Right ventricle myocardium inferior (tissue), 1 donor: ENCODE results near the gene TGFB1. TPM values are rescaled to one million over a fixed set of nuclear protein-coding genes. Genes with fewer than 3 reads are reported as not detected.
"Not testable (repeated sequence)": the region's sequence is repeated elsewhere in the genome, so short reads cannot be mapped to it uniquely, and the experiment has no call there.

ENCODE experiments used
- ATAC-seq: fragments of 200-7000 bp; cut with Tn5 transposase; one replicate; pipeline ENCODE4 v1.9.1; 2020; ENCODE audit warnings: mild to moderate bottlenecking, moderate library complexity
- DNase-seq: peaks from one replicate; pipeline ENCODE4 v3.0.0; 2021; ENCODE audit errors: missing footprints
- intact Hi-C: fragments of 100-400 bp; cut with DNase I; formaldehyde crosslinking; loops from one replicate; pipeline ENCODE4 v1.11.0; 2022
- total RNA-seq: library from RNA; stranded (reverse); fragmentation: NEBNext Ultra II Directional; extraction: Animal tissue kit (Norgen Biotek cat#: 25700); gene quantifications from one replicate; pipeline ENCODE4 v1.2.1, GENCODE V29; 2021
- donor health status: DM: no; HTN: yes; CAD: no; lungs with severe emphysema.

TGFB1 gene
- total RNA-seq, 1 donor from 2014 or later: 15.0 TPM

DNA sequence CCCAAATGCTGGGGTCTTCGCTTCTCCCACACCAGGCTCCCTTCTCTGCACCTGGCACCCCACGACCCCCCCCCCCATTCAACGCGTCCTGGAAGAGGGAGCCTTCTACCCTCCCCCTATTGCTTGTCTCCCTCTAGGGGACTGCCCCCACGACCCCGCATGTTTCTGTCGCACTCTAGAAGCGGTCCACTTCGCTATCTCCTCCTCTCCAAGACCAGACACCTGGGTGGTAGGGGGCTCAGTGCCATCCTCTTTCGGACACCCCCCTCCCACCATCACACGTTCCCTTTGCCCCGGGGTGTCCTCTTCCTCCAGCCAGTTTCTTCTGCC, 1.5 kb downstream of the TGFB1 start:
- intact Hi-C loops: loop anchor here (5.0 kb wide), 1 partner anchor 150 kb away; no protein-coding TSS in a partner anchor
- ATAC-seq: no peak
- DNase-seq: no peak

DNA sequence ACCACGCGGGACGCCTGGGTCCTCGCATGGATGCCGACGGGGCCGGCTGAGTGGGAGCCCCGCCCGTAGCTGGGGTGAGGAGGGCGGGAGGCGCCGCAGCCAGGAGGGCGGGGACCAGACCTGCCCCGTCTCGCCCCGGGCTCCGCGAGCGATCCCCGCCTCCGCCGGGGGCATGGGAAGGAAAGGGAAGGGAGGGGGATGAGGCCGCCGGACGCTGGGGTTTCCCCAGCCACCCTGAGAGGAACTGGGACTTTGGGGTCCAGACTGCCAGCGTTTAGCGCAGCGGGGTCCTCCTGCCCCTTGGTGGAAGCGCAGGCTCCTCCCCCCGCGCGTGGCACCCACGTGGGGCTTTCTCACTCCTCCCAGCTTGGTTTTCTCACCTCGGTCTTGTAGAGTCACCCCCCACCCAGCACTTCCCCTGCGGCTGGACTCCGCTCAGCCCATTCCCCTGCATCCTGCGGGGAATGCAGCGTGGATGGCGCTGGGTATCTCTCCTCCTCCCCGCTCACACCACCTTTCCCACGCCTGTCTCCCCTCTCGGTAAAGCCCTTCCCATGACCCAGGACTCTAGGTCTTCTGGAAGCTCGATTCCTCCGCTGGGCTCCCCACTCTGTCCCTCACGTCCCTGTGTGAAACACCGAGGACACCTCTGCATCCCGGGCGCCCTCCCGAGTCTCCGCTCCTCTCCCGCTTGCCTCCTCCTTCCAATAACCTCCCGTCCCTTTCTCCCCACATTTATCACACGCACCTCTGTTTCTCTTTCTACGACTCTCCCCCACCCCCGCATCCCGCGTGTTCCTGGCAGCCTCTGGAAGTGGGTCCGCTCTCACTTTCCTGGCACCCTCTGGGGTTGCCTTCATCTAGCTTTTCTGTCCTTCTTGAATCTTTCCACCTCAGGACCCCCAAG, 2.1 kb downstream of the TGFB1 start:
- intact Hi-C loops: loop anchor here (1.0 to 5.0 kb wide), 3 partner anchors 26 to 149 kb away; partner anchors contain the start of gene CCDC97
- DNase-seq (peak; percentile 91), ATAC-seq (peak; percentile 60)

DNA sequence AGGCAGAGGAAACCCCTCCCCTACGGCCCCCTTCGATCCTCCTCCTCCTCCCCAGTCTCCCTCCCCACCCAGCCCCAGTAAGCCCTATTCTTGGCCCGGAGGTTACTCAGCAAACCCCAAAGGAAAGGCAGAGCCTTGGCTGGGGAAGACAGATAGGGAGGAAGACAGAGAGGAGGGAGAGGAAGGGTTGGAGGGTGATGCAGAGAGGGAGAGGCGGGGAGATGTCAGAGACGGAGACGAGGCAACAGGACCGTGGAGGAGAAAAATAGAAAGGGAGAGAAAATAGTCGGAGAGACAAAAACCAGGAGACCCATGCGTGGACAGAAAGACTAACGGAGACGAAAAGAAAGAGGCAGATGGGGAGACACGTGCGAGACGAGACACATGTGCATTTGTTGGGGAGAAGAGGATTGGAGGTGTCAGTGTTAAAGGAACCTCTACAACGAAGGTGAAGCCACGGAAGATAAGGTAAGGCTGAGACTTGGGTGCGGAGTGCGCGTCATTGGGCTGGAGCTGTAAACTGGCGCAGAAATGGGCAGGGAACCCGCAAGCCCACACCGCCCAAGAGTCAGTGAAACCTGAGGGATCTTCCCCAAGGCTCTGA, 2.9 kb downstream of the TGFB1 start:
- intact Hi-C loops: loop anchor here (1.0 to 5.0 kb wide), 3 partner anchors 26 to 149 kb away; partner anchors contain the start of gene CCDC97
- ATAC-seq: peak; percentile 17

DNA sequence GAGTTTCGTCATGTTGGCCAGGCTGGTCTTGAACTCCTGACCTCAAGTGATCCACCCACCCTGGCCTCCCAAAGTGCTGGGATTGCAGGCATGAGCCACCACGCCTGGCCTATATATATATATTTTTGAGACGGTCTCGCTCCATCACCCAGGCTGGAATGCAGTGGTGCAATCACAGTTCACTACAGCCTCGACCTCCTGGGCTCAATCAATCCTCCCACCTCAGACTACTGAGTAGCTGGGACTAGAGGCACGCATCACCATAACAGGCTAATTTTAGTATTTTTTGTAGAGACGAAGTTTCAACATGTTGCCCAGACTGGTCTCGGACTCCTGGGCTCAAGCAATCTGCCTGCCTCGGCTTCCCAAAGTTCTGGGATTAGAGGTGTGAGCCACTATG, 6.8 kb downstream of the TGFB1 start:
- intact Hi-C loops, ATAC-seq, DNase-seq: not testable (repeated sequence)

More for the DNA sequence above, 2.9 kb downstream of the TGFB1 start:
- no peak for DNase-seq

DNA sequence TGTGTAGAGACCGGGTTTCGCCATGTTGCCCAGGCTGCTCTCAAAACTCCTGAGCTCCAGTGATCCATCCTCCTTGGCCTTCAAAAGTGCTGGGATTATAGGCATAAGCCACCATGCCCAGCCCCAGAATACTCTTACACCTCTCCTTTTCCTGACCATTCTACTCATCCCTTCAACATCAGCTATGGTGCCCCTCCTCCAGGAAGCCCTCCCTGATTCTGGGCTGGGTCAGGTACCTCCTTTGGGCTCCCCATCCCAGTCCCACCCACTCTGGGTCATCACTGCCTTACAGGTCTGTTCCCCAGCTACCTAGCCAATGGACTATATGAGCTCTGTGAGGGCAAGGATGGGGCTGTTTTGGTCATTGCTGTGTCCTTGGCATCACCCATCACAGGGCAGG, 9.6 kb downstream of the TGFB1 start:
- no peak for ATAC-seq
- no peak for DNase-seq
- intact Hi-C loops: no loop called here

DNA sequence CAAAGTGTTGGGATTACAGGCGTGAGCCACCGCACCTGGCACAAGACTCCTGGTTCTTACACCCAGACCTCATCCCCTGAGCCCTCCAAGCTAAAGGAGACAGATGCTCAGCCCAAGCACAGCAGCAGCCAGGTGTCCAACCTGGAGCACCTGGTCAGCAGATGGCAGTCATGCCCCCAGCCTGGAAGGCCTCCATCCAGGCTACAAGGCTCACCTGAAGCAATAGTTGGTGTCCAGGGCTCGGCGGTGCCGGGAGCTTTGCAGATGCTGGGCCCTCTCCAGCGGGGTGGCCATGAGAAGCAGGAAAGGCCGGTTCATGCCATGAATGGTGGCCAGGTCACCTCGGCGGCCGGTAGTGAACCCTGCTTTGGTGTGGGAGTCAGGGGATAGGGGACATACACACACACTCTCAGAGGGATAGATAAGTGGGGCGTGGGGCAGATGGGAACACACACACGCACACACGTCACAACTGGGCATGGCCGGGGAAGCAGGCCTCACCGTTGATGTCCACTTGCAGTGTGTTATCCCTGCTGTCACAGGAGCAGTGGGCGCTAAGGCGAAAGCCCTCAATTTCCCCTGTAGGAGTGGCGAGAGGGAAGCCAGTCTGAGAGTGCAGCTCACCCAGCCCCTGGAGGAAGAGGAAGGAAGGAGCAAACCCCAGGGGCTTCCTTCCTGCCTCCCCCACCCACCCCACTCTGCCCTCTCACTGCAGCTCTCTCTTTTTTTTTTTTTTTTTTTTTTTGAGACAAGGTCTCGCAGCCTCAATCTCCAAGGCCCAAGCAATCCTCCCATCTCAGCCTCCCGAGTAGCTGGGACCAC, 11.8 kb downstream of the TGFB1 start:
- intact Hi-C loops: no loop called here
- peak; percentile 50 for ATAC-seq
- no peak for DNase-seq

DNA sequence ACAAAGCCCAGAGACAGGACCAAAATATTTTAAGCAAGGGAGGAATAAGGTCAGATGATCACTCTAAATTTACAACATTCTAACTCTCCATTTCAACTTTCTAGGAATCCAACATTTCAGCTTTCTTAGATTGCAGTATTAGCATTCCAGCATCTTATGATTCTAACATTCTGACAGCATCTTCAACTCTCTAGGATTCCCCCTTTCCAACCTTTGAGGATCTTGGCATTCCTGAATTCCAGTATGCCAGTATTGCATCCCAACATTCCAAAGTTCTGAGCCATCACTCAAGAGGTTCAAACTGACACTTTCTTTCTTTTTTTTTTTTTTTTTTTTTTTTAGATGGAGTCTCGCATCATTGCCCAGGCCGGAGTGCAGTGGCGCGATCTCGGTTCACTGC, 13.8 kb downstream of the TGFB1 start:
- intact Hi-C loops: no loop called here
- DNase-seq: no peak
- no peak for ATAC-seq

DNA sequence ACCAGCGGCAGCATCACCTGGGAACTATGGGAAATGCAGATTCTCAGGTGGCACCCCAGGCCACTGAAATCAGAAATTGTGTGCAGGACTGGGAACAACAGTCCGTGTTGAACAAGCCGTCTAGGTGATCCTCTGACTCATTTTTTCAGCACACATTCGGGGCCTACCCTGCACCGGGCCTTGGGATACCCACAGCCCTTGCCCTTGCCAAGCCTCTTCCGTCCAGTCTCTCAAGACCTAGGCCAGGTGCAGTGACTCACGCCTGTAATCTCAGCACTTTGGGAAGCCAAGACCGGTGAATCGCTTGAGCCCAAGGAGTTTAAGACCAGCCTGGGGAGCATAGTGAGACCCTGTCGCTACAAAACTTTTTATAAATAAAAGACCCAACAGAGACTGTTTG, 18.3 kb downstream of the TGFB1 start:
- intact Hi-C loops: no loop called here
- DNase-seq: no peak

DNA sequence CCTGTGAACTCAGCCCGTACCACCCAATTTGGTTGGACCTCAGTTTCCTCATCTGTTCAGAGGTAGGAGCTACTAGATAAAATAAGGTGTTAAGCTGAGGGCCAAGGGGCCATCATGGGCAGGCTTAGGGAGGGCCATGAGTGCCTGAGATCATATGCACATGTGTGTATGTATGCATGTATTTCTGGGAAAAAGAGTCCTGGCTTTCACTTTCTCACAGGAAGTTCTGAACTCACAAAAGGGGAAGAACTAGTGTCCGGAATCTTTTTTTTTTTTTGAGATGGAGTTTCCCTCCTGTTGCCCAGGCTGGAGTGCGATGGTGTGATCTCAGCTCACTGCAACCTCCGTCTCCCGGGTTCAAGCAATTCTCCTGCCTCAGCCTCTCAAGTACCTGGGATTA, 18.9 kb downstream of the TGFB1 start:
- ATAC-seq: peak; percentile 23
- intact Hi-C loops: no loop called here

More for the DNA sequence above, 18.3 kb downstream of the TGFB1 start:
- no peak for ATAC-seq

DNA sequence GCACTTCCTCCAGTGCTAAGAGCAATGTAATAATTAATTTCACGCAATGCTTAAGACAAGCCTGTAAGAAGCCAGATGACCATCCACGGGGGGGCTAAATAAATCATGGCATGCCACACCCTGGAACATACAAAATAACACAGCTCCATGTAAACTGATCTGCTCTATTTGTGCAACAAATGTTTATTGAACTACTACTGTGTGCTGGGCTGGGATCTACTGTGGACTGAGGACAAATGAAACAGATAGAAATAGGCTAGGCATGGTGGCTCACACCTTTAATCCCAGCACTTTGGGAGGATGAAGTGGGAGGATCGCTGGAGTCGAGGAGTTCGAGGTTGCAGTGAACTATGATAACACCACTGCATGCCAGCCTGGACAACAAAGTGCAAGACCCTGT, 21.3 kb downstream of the TGFB1 start:
- ATAC-seq (no peak), DNase-seq (no peak)
- intact Hi-C loops: no loop called here

More for the DNA sequence above, 18.9 kb downstream of the TGFB1 start:
- no peak for DNase-seq

DNA sequence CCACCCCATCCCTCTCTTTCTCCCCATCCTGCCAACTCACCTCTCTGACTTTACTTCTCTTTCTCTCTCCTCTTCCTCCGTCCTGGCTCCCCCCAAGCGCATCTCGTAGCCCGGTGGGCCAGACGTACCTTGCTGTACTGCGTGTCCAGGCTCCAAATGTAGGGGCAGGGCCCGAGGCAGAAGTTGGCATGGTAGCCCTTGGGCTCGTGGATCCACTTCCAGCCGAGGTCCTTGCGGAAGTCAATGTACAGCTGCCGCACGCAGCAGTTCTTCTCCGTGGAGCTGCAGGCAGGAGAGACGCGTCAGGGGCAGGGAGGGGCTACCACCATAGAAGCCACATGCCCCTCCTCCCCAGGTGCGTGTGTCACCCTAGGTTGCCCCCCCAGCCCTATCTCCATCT, 21.7 kb downstream of the TGFB1 start:
- ATAC-seq: no peak
- intact Hi-C loops: no loop called here
- no peak for DNase-seq

DNA sequence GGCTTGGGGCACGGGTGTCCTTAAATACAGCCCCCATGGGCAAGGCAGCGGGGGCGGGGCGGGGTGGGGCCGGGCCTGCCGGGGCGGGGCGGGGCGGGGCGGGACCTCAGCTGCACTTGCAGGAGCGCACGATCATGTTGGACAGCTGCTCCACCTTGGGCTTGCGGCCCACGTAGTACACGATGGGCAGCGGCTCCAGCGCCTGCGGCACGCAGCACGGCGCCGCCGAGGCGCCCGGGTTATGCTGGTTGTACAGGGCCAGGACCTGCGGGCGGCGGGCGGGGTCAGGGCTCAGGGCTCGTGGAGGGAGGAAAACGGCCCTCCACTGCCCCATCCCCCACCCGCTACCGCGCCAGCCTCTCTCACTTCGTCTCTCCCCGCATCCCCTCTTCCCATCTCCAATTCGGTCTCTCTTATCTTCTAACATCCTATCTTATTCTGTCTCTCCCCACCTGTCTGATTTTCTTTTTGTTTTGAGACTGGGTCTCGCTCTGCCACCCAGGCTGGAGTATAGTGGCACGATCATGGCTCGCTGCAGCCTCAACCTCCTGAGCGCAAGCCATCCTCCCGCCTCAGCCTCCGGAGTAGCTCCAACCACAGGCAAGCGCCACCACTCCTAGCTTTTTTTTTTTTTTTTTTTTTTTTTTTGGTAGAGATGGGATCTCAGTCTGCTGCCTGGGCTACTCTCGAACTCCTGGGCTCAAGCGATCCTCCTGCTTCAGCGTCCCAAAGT, 22.6 kb downstream of the TGFB1 start:
- DNase-seq (no peak), ATAC-seq (no peak)
- intact Hi-C loops: no loop called here

DNA sequence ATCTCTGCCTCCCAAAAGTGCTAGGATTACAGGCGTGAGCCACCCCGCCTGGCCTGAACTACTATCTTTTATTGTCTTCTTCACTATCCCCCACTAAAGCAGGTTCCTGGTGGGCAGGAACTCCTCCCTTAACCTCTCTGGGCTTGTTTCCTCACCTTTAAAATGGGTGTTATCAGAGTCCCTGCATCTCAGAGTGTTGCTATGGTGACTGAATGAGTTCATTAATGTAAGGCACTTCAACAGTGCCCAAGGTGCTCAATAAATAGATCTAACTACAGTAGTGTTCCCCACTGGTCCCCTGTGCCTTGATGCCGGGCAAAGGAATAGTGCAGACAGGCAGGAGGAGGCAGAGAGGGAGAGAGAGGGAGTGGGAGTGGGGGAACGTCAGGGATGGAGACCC, 23.2 kb downstream of the TGFB1 start:
- intact Hi-C loops: no loop called here
- ATAC-seq (no peak), DNase-seq (no peak)

DNA sequence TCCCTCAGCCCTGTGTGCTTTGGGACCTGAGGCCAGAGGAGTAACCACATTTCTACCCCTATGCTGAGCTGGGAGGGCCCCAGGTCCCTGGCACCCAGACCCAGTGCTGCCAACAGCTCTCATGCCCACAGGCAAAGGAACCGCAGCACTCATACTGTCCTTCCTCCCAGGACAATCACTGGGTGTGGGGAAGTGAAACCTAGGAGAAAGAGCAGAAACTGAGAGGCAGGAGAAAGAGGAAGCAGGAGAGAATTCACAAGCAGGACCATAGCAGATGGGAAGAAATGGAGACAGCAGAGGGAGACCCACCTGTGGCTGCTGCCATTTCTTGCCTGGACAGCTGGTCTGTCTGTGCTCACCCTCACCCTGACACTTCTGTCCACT, 24.9 kb downstream of the TGFB1 start:
- intact Hi-C loops: no loop called here
- DNase-seq (no peak), ATAC-seq (peak; percentile 12)

DNA sequence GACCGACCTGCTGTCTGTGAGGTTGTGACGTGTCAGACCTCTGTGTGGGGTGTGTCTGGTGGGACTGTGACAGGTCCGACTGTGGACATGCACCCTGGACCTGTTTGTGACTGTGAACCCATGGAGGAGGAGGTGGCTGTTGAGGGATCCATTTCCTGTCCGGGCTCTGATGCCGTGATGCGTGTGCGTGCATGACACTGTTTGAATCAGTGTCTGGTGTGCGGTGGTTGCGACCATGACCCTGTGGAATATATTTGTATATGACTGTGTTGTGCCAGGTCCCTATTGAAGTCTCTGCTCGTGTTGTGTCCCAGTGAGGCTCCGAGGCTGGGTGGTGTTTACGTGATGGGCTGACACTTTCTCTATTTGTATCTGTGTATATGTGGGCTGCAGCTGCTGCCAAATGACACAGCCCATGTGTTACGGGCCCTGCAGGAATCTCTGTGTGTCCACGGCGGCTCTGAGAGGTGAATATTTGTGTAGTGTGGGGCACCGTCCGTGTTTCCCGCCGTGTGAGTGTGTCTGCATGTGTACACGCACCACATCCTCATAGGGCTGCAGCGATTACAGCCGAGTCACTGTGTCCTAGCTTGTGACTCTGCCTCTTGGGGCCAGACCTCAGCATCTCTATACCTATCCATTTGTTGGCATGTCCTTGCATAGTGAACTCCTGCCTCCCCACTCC, 25.4 kb downstream of the TGFB1 start:
- intact Hi-C loops: no loop called here
- no peak for DNase-seq

DNA sequence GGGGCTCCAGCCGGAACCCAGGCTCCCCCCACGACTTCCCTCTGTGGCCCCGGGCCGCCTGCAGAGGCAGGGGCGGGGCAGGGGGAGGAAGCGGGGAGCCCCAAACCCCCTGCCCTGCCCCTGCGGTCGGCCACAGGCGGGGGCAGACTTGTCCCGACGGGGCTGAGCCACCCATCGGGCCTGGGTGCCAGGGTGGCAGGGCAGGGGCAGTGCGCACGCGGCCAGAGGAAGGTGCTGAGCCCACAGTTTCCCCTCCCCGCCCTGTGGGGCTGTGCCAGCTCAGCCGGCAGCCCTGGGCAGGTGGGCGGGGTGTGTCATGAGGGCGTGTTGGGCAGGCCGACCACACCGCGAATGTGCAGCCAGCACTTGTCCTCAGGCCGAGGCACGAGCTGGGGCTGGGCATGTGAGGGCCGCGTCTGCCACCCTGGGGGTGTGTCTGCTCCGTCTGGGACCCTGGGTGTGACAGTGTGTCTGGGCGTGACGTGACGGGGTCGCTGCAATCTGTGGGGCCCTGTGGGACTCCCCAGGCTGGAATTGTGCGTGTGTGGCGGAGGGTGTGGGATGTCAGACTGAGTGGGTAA, 26.1 kb downstream of the TGFB1 start:
- peak; percentile 48 for ATAC-seq
- intact Hi-C loops: no loop called here
- DNase-seq: peak; percentile 89

More for the DNA sequence above, 25.4 kb downstream of the TGFB1 start:
- ATAC-seq: no peak

DNA sequence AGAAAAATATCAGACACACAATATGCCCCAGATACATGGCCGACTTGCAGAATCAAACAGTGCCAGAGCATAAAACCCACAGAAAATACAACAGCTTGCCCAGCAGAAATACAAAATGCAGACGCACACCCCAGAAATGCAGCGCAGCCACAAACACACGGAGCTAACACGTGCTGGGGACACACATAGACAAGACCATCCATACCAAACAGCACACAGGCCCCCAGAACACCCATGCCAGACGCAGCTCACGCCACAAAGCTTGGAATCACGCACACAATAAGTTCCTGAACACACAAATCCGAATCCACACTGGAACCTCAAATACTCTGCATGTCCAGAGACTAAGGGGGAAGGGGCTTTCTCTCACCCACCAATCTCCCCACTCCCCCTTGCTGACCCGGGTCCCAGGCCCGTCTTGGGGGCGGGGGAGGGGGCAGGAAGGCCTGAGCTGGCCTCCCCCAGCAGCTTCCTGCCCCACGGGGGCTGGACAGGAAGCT, 26.6 kb downstream of the TGFB1 start:
- intact Hi-C loops: no loop called here
- no peak for ATAC-seq
- DNase-seq: no peak
